Activated CD8-positive, alpha-beta T cell treated with anti-CD3 and anti-CD28 coated beads for 36 hours (primary cell): ENCODE results near the gene STXBP1. TPM values are rescaled to one million over a fixed set of nuclear protein-coding genes. Genes with fewer than 3 reads are reported as not detected.

Experiments used
- ATAC-seq: fragments of 200-7000 bp; cut with Tn5 transposase; one replicate; pipeline ENCODE4 v1.10.0; 2021; ENCODE audit warnings: mild to moderate bottlenecking, moderate library complexity
- CTCF ChIA-PET: fragments of 350-600 bp; sonication (Branson Sonifier 250); formaldehyde crosslinking; loops from one replicate; lab custom pipeline; 2021; ENCODE audit warnings: antibody characterized with exemption; lab: Charles Lee
- POLR2A ChIA-PET: fragments of 350-600 bp; sonication (Branson Sonifier 250); formaldehyde crosslinking; loops from one replicate; lab custom pipeline; 2021; ENCODE audit warnings: antibody characterized with exemption; lab: Charles Lee
- DNase-seq: peaks from one replicate; pipeline ENCODE4 v3.0.0-alpha.2; 2020
- H3K27ac Mint-ChIP-seq: one replicate; pipeline ENCODE4 v1.8.0; 2021; ENCODE audit warnings: mild to moderate bottlenecking, mixed read lengths
- H3K27me3 Mint-ChIP-seq: one replicate; pipeline ENCODE4 v1.8.0; 2021; ENCODE audit warnings: mixed read lengths
- H3K36me3 Mint-ChIP-seq: one replicate; pipeline ENCODE4 v1.8.0; 2021; ENCODE audit warnings: low read depth, mixed read lengths
- H3K4me1 Mint-ChIP-seq: one replicate; pipeline ENCODE4 v1.8.0; 2021; ENCODE audit warnings: low read depth, mixed read lengths
- H3K4me3 Mint-ChIP-seq: one replicate; pipeline ENCODE4 v1.8.0; 2021; ENCODE audit warnings: mild to moderate bottlenecking, moderate library complexity, mixed read lengths
- H3K9me3 Mint-ChIP-seq: one replicate; pipeline ENCODE4 v1.8.0; 2021; ENCODE audit warnings: mixed read lengths
- intact Hi-C: fragments of 100-400 bp; cut with micrococcal nuclease; formaldehyde crosslinking; loops from one replicate; pipeline ENCODE4 v1.10.0; 2022
- total RNA-seq, 2 experiments: library from RNA; stranded (reverse); gene quantifications; one replicate each; pipeline ENCODE4 v1.2.3, GENCODE V29; 2021
- TF ChIP-seq, protein P1 (sequence below): fragments of 200-600 bp; IDR thresholded peaks from one replicate; pipeline ENCODE4 v1.8.0; 2022; ENCODE audit warnings: antibody characterized with exemption, mild to moderate bottlenecking

STXBP1 gene
- total RNA-seq, 2 experiments from 2014 or later: 19.2 to 23.5 TPM

DNA sequence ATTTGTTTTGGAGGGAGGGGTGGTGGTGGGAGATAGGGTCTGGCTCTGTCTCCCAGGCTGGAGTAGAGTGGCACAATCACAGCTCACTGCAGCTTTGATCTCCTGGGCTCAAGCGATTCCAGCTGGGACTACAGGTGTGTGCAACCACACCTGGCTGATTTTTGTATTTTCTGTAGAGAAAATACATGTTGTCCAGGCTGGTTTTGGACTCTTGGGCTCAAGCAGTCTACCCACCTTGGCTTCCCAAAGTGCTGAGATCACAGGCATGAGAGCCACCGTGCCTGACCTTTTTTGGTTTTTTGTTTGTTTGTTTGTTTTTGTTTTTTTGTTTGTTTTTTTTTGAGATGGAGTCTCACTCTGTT, 15.4 kb downstream of the STXBP1 start:
- ChIA-PET POLR2A (no interaction called here), CTCF (interaction anchor here (2.0 kb wide), 1 partner anchor 11 kb away, joined by 4 read pairs; no protein-coding TSS in a partner anchor)
- no peak overlapping the region for H3K4me3 Mint-ChIP-seq
- no peak for DNase-seq
- no peak for ATAC-seq
- TF ChIP-seq, protein P1, sequence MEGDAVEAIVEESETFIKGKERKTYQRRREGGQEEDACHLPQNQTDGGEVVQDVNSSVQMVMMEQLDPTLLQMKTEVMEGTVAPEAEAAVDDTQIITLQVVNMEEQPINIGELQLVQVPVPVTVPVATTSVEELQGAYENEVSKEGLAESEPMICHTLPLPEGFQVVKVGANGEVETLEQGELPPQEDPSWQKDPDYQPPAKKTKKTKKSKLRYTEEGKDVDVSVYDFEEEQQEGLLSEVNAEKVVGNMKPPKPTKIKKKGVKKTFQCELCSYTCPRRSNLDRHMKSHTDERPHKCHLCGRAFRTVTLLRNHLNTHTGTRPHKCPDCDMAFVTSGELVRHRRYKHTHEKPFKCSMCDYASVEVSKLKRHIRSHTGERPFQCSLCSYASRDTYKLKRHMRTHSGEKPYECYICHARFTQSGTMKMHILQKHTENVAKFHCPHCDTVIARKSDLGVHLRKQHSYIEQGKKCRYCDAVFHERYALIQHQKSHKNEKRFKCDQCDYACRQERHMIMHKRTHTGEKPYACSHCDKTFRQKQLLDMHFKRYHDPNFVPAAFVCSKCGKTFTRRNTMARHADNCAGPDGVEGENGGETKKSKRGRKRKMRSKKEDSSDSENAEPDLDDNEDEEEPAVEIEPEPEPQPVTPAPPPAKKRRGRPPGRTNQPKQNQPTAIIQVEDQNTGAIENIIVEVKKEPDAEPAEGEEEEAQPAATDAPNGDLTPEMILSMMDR: no peak
- intact Hi-C loops: no loop called here
- H3K27ac Mint-ChIP-seq: no peak overlapping the region
- no peaks in the 10 kb centered on the region for H3K36me3 Mint-ChIP-seq
- no peaks in the 10 kb centered on the region for H3K4me1 Mint-ChIP-seq
- H3K9me3 Mint-ChIP-seq: no peaks in the 10 kb centered on the region
- no peaks in the 10 kb centered on the region for H3K27me3 Mint-ChIP-seq

DNA sequence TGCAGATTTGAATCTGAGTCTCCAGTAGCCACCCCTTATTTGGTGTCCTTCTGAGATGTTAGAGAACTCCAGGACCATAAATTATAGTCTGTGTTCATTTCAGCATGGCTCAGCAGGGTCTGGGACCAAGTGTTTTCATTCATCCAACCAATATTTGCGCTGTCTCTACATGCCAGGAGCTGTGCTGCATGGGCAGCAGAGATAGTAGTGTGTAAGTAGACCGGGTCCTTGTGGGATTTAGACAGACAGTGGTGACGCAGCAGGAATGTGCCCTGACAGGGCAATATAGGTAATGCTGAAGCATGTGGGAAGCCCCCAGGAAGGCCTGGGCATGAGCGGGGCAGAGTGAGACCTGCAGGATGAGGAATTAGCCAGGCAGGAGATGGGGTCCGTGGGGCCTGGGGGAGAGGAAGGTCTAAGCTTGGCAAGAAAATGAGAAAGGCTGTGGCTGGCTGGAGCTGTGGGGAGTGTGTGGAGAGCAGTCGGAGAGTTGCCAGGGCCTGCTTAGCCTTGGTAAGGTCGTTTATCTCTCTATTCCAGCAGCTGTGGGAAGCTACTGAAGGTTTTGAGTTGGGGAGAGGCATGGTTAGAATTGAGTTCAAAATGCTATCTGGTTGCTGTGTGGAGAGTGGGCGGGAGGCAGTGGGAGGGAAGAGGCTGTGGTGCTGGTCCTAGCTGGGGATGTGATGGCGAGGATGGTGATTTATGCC, 16.8 kb downstream of the STXBP1 start:
- TF ChIP-seq, protein P1: no peak
- Mint-ChIP-seq H3K9me3 (no peaks in the 10 kb centered on the region), H3K36me3 (no peaks in the 10 kb centered on the region)

DNA sequence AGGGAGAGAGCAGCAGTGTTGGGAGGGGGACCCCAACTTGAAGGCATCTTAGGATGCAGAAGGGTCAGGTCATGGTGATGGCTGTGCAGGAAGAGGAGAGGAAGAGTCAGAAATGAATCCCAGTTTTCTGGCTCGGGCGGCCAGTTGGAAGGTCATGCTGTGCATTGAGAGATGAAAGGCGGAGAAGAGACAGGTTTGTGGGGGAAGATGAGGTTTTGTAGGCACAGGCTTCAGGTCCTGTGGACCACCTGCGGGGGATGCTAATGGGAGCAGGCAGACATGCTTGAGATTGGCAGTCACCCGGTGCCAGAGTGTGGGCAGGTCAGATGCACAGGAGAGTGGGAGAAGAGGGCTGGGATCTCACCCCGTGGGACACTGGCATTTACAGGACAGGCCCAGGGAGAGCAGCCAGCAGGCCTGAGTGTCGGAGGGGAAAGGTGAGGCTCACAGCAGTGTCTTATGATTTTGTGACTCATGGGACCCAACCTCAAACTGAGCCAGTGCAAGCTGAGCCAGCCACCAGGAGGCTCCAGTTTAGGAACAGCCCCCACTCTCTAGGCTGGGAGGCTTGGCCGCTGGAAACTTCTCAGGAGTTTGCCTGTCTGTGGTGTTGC, 17.5 kb downstream of the STXBP1 start:
- Mint-ChIP-seq H3K36me3 (no peaks in the 10 kb centered on the region), H3K27me3 (no peaks in the 10 kb centered on the region), H3K27ac (no peak overlapping the region), H3K9me3 (no peaks in the 10 kb centered on the region), H3K4me3 (no peak overlapping the region), H3K4me1 (peaks cover 10% of the 10 kb centered on the region)
- CTCF ChIA-PET: interaction anchor here (0.9 kb wide), 1 partner anchor 240 kb away, joined by 3 read pairs; no protein-coding TSS in a partner anchor
- intact Hi-C loops: no loop called here
- DNase-seq (peak; percentile 6), ATAC-seq (peak; percentile 49)
- TF ChIP-seq, protein P1: no peak
- POLR2A ChIA-PET: no interaction called here

More for the DNA sequence above, 16.8 kb downstream of the STXBP1 start:
- H3K4me3 Mint-ChIP-seq: no peak overlapping the region
- no peaks in the 10 kb centered on the region for H3K27me3 Mint-ChIP-seq
- ChIA-PET CTCF (interaction anchor here (0.9 kb wide), 1 partner anchor 241 kb away, joined by 3 read pairs; no protein-coding TSS in a partner anchor), POLR2A (no interaction called here)
- intact Hi-C loops: no loop called here
- no peak for ATAC-seq
- DNase-seq: no peak
- peaks cover 3% of the 10 kb centered on the region for H3K4me1 Mint-ChIP-seq
- H3K27ac Mint-ChIP-seq: no peak overlapping the region

DNA sequence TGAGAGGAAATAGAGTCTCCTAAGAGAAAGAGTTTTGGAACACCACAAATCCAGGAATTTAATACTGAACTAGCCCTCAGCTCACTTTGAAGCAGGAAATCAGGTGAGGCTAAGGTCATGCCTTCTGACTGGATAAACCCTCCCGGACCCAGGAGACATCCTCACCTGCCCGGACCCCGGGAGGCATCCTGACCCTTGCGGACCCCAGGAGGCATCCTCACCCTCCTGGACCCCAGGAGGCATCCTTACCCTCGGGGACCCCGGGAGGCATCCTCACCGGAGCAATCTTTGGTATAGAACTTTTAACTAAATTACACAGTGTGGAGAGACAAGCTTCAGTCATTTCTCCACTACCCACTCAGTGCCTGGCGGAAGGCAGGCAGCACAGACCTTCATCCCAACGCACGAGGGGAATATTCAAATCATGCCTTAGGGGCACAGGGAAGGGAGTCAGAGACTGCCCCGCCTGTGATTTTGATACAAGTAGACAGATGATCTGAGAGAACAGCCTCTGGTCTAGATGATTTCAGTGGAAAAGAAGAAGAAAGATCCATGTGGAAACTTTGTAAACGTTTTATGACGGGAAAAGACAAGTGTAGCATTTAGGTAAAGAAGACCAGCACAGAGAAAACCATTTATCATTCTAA, 21.3 kb downstream of the STXBP1 start:
- CTCF ChIA-PET: interaction anchor here (1.2 to 2.2 kb wide), 3 partner anchors 29 to 236 kb away, joined by 3 to 6 read pairs (median 3); partner anchors contain the start of gene TOR2A
- H3K36me3 Mint-ChIP-seq: no peaks in the 10 kb centered on the region
- POLR2A ChIA-PET: no interaction called here
- ATAC-seq: no peak
- TF ChIP-seq, protein P1: no peak
- H3K27me3 Mint-ChIP-seq: no peaks in the 10 kb centered on the region
- H3K9me3 Mint-ChIP-seq: no peaks in the 10 kb centered on the region
- H3K4me1 Mint-ChIP-seq: peaks cover 10% of the 10 kb centered on the region
- H3K4me3 Mint-ChIP-seq: no peak overlapping the region
- no peak for DNase-seq
- intact Hi-C loops: no loop called here
- H3K27ac Mint-ChIP-seq: no peak overlapping the region
